ENCODE measurements around the gene LTBP1. TPM values are rescaled to one million over a fixed set of nuclear protein-coding genes. Genes with fewer than 3 reads are reported as not detected.

Gene LTBP1
- total and polyA plus RNA-seq, 10 of the 15 experiments (the other 5 are each of a cell fraction or from before 2014, with no cell fraction given), result 0.01 to 0.28 (median 0.12) TPM; not detected in 2

GRCh38 chr2:32900246-32900973 lies 46.3 kb upstream of the LTBP1 start:
- no peak for FAIRE-seq
- TF ChIP-seq TAF1 (IDR thresholded peaks at IDR 0.05; ENCODE audit: borderline replicate concordance, low read depth, low read length) (no peak), SMAD1 (IDR thresholded peaks at IDR 0.05; ENCODE audit: low read depth, partially characterized antibody) (no peak), EGR1 (IDR thresholded peaks at IDR 0.05; ENCODE audit: borderline replicate concordance in 1 of 2, low read depth in 2 of 2, low read length in 2 of 2) (no peak), ASH2L (IDR thresholded peaks at IDR 0.05; ENCODE audit: borderline replicate concordance, low read depth) (no peak), HCFC1 (IDR thresholded peaks at IDR 0.05; ENCODE audit: low read length) (no peak), SPI1 (IDR thresholded peaks at IDR 0.05; ENCODE audit: borderline replicate concordance, insufficient read depth, low read depth, low read length) (no peak), CTCF (IDR thresholded peaks at IDR 0.05 in 2 of 3, conservative IDR thresholded peaks at IDR 0.05 in 1 of 3; ENCODE audit: control insufficient read depth in 2 of 3, extremely low read depth in 1 of 3, insufficient read depth in 1 of 3, low read depth in 3 of 3, low read length in 3 of 3) (no peak), MXI1 (IDR thresholded peaks at IDR 0.05; ENCODE audit: low read depth, low read length) (no peak)
- TF ChIP-seq, protein P1, sequence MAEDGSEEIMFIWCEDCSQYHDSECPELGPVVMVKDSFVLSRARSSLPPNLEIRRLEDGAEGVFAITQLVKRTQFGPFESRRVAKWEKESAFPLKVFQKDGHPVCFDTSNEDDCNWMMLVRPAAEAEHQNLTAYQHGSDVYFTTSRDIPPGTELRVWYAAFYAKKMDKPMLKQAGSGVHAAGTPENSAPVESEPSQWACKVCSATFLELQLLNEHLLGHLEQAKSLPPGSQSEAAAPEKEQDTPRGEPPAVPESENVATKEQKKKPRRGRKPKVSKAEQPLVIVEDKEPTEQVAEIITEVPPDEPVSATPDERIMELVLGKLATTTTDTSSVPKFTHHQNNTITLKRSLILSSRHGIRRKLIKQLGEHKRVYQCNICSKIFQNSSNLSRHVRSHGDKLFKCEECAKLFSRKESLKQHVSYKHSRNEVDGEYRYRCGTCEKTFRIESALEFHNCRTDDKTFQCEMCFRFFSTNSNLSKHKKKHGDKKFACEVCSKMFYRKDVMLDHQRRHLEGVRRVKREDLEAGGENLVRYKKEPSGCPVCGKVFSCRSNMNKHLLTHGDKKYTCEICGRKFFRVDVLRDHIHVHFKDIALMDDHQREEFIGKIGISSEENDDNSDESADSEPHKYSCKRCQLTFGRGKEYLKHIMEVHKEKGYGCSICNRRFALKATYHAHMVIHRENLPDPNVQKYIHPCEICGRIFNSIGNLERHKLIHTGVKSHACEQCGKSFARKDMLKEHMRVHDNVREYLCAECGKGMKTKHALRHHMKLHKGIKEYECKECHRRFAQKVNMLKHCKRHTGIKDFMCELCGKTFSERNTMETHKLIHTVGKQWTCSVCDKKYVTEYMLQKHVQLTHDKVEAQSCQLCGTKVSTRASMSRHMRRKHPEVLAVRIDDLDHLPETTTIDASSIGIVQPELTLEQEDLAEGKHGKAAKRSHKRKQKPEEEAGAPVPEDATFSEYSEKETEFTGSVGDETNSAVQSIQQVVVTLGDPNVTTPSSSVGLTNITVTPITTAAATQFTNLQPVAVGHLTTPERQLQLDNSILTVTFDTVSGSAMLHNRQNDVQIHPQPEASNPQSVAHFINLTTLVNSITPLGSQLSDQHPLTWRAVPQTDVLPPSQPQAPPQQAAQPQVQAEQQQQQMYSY (CRISPR knock-in tag; IDR thresholded peaks at IDR 0.05), result no peak
- POLR2A ChIA-PET, result interaction anchor here (0.8 kb wide), 1 partner anchor 11 kb away, joined by 3 read pairs; no protein-coding TSS in a partner anchor

More at GRCh38 chr2:32900246-32900973, 46.3 kb upstream of the LTBP1 start:
- no TSS peak for BruUV-seq (replicated peaks)
- H3K4me1 ChIP-seq (ENCODE audit: control insufficient read depth, insufficient read depth, low read length), result peaks cover 7% of the 10 kb centered on the region; the same call in 1 of the 2 replicates
- 49% methylated on average over 12 of the region's 12 CpGs for WGBS (ENCODE audit: insufficient coverage, insufficient replicate concordance, low lambda C conversion rate, missing lambda C conversion rate)
- intact Hi-C loops (cut with micrococcal nuclease; ENCODE audit: unreplicated experiment), result no loop called here
- H3K27me3 ChIP-seq (replicated peaks in 1 of 2; ENCODE audit: control insufficient read depth in 2 of 2, insufficient read depth in 2 of 2, low read length in 1 of 2), result peaks cover 0 to 2% of the 10 kb centered on the region in 2 experiments; a peak in 1 of 4 replicates
- no peaks in the 10 kb centered on the region for H3K79me2 ChIP-seq (ENCODE audit: control insufficient read depth, insufficient read depth, low read length)
- RAD21 ChIA-PET (ENCODE audit: unreplicated experiment), result no interaction called here
- H3K27ac ChIP-seq (ENCODE audit: control insufficient read depth, insufficient read depth), result no peak overlapping the region
- H3K9ac ChIP-seq (ENCODE audit: control insufficient read depth, insufficient read depth, low read length), result no peak overlapping the region
- H3K4me2 ChIP-seq (ENCODE audit: control insufficient read depth, insufficient read depth), result no peak overlapping the region
- ATAC-seq (no peak), DNase-seq (ENCODE audit: low read depth, low spot score) (no peak)
- CTCF ChIA-PET, result no interaction called here
- H3K36me3 ChIP-seq (ENCODE audit: control insufficient read depth in 2 of 2, insufficient read depth in 2 of 2, low read length in 1 of 2), result no peaks in the 10 kb centered on the region
- no peak overlapping the region for H3K4me3 ChIP-seq
- no peaks in the 10 kb centered on the region for H4K20me1 ChIP-seq (ENCODE audit: control insufficient read depth, insufficient read depth)
- no peaks in the 10 kb centered on the region for H3K9me3 ChIP-seq (replicated peaks; ENCODE audit: control insufficient read depth, insufficient read depth, low read length)
- SMC1A ChIA-PET (ENCODE audit: uncharacterized antibody, unreplicated experiment), result no interaction called here
- in situ Hi-C loops (cut with MboI), result no loop called here
- H2AFZ ChIP-seq (ENCODE audit: control insufficient read depth, low read depth, low read length), result no peak overlapping the region

Data from GM12878 (cell line).